ENCODE data around the gene PDE4D.

DNA sequence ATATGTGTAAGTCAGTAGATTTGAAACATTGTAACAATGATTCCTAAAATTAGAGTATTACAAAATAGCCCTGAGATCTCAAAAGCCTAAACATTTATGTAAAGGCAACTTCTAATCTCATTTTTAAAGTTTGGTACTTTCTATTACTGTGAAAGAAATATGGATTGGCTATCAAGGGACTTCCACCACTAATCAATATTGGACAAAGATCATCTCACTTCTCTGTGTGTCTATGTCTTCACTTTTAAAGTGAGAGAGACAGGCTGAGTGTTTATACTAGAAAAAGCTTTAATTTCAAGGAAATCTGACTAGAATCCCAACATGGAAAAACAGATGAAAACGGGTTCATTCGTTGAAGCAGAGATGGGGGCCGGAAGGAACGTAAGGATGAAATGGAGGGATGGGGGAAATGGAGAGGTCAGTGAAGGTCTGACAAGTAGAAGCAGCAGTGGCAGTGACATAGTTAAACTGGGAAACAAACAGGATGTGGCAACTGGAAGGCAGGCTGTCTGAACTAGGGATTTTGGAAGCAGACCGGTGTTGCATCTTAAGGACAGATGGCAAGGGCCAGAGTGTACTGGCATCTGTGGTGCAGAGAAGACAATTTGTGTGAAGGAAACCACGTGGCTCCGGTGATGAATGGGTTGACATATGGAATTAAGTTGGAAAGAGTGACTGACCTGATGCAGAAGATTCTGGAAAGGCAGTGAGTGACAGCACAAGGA lies 60.8 kb downstream of the PDE4D start:
- TF ChIP-seq, protein P1, sequence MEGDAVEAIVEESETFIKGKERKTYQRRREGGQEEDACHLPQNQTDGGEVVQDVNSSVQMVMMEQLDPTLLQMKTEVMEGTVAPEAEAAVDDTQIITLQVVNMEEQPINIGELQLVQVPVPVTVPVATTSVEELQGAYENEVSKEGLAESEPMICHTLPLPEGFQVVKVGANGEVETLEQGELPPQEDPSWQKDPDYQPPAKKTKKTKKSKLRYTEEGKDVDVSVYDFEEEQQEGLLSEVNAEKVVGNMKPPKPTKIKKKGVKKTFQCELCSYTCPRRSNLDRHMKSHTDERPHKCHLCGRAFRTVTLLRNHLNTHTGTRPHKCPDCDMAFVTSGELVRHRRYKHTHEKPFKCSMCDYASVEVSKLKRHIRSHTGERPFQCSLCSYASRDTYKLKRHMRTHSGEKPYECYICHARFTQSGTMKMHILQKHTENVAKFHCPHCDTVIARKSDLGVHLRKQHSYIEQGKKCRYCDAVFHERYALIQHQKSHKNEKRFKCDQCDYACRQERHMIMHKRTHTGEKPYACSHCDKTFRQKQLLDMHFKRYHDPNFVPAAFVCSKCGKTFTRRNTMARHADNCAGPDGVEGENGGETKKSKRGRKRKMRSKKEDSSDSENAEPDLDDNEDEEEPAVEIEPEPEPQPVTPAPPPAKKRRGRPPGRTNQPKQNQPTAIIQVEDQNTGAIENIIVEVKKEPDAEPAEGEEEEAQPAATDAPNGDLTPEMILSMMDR (conservative IDR thresholded peaks at IDR 0.05; ENCODE audit: low read length): no peak
- no peak for TF ChIP-seq EZH2phosphoT487 (IDR thresholded peaks at IDR 0.05; ENCODE audit: borderline replicate concordance, low read depth, low read length)
